NCI-H460 (cell line): ENCODE data around the gene TRMT44. TPM values are rescaled to one million over a fixed set of nuclear protein-coding genes. Genes with fewer than 3 reads are reported as not detected.
A peak's percentile ranks its signal among the peaks of the same experiment; 100 is the strongest.

ENCODE experiments used
- DNase-seq: peaks from one replicate; pipeline ENCODE4 v3.0.0-alpha.2; 2016; ENCODE audit warnings: low read depth; ENCODE audit errors: extremely low read depth
- total RNA-seq: library from RNA; depleted of rRNA; stranded (reverse); fragments of >200 nt; shearing (Covaris generic); gene quantifications from 2 replicates; pipeline ENCODE4 v1.2.3, GENCODE V29; 2014

The TRMT44 gene
- total RNA-seq, 1 experiment from 2014 or later, result 5.7 TPM

DNA sequence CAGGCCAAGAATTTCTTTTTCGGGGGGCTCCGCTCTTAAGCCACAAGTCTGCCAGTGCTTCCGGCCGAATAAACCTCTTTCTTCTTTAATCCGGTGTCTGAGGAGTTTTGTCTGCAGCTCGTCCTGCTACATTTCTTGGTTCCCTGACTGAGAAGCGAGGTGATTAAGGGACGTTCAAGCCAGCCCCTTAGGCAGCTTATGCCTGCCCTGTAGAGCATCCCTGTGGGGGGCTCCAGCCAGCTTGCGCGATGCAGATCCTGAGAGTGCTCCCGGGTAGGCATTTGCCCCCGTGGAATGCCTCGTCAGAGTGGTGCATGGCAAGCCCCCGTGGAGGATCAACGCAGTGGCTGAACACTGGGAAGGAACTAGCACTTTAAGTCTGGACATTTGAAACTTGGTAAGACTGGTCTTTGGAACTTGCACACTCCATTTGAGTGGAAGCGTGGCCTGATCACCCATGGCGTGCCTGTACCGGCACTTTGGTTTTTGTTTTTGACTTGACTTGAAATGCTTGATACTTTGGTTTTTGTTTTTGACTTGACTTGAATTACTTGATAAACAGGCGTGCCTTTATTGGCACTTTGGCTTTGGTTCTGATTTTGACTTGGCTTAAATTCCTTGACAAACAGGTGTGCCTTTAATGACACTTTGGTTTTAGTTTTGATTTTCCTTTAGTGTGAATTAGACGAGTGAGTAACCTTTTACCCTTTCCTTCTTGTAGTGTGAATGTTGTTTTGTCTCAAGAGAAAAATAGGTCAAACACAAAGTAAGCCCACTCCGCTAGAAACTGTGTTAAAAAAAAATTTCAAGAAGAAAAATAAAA is 6.1 kb upstream of the TRMT44 start:
- no peak for DNase-seq

GRCh38 chr4:8435656-8436121 is 4.9 kb upstream of the TRMT44 start:
- DNase-seq, result no peak

DNA sequence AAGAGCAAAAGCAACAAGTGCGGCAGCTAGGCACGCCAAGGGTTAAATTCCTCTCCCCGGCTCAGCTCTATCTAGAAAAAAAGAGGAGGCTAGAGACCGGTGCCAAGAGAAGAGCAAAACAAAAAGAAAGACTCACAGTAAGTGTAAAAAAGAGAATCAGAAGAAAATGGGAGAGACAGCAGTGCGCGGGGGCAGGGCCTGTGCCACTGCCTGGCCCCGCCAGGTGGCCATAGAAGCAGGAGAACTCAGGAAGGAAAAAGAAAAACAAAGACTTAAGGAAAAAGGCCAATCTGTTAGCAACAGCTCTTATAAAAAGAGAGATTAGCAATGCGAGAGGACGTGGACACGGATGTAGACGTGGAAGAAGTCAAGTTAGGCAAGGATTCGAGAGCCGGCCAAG is 3.3 kb upstream of the TRMT44 start:
- no peak for DNase-seq

DNA sequence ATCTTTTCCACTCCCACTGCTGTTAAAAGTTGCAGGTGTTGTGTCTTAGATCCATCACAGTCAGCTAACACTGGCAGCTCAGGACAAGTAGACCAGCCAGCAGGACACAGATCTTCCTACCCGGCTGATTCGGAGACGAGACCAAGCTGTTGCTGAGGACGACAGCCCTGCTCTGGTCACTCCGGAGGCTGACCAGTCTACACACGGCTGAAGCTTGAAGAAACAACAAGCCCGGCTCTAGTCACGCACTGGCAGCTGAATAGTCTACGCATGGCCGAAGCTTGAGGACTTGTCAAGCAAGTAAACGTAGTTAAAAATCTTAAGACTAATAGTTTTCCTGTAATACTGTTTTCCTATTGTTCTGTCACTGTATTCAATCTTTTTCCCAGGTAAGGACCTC is 1.8 kb upstream of the TRMT44 start:
- DNase-seq, result no peak

DNA sequence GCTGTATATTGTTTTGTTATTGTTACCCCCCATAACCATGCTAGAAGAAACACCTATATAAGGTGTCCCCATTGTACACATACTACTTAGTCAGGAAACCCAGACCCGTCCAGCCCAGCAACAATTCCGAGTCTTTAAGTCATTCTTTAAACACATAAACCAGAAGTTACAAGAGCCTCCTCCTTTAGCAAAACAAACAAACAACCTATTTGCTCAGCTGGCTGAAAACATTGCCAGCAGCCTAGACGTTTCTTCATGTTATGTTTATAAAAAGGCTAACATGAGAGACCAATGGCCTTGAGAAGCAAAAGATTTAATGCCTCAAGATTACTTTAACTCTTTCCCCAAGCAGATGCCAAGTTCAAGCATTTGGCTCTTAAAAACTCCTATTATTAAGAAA is 1.4 kb upstream of the TRMT44 start:
- no peak for DNase-seq

DNA sequence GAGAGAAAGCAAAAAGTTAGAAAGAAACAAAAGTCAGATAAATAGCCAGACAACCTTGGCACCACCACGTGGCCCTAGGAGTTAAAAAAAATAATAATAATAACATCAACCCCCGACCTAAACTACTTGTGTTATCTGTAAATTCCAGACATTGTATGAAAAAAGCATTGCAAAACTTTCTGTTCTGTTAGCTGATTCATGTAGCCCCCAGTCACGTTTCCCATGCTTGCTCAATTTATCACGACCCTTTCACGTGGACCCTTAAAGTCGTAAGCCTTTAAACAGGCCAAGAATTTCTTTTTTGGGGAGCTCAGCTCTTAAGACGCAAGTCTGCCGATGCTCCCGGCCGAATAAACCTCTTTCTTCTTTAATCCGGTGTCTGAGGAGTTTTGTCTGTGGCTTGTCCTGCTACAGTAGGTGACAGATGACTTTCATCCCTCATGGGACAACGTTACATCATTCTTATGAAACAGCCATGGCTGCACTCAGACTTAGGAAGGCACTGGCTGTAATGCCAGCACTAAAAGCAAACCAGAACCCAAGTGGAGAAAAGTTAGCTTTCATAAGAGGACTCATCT is 574 bp upstream of the TRMT44 start:
- peak; percentile 21 for DNase-seq

DNA sequence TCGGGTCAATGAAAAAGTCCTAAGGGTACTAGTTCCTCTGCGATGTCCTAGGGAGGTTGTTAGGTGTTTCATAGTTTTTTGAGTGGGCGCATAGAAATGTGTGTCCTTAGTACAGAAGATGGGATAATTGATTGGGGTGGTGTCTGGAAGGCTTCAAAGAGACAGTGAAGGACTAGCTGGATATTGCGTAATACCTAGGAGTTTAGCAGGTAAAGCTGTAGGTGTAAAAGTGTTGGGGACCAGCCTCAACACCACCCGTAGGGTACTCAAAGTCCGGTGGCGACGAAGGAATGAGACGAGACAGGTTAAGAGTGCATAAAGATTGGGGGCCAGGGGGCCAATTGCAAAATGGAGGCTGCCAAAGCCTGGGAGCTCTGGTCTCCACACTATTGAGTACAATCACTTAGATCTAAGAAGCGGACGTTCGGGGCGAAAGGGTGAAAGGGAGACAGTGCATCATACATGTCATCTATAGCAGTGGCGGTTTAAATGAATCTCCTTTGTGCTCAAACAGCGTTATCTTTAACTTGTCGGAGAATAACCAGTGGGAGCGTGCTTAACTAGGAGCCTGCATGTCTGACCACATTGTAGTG is 1.0 kb downstream of the TRMT44 start:
- DNase-seq, result no peak

GRCh38 chr4:8442596-8443358 is 2.2 kb downstream of the TRMT44 start:
- DNase-seq, result no peak

- no peak for DNase-seq
Observed at GRCh38 chr4:8443801-8444200, 3.2 kb downstream of the TRMT44 start.

- no peak for DNase-seq
Observed at GRCh38 chr4:8446122-8446521, 5.5 kb downstream of the TRMT44 start.

GRCh38 chr4:8451440-8452182 is 11.0 kb downstream of the TRMT44 start:
- no peak for DNase-seq

DNA sequence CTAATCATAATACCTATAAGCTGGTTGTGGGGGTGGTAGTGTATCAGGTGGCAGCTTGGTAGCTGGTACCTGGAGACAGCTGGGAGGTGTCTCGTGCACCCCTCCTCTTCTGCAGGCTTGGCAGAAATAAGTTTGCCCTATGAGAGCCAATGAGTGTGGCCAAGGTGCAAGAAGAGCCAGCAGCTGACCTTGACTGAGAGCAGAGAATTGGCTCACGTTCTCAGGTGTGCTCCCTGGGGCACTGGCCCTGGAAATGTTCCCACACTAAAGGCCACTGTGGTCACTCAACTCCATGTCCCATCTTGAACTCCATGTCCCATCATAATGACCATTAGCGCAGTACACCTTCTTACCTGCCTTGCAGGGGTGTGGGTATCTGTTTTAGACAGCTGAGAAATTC is 13.4 kb downstream of the TRMT44 start:
- DNase-seq, result no peak

GRCh38 chr4:8457646-8458252 is 17.2 kb downstream of the TRMT44 start:
- DNase-seq, result no peak

DNA sequence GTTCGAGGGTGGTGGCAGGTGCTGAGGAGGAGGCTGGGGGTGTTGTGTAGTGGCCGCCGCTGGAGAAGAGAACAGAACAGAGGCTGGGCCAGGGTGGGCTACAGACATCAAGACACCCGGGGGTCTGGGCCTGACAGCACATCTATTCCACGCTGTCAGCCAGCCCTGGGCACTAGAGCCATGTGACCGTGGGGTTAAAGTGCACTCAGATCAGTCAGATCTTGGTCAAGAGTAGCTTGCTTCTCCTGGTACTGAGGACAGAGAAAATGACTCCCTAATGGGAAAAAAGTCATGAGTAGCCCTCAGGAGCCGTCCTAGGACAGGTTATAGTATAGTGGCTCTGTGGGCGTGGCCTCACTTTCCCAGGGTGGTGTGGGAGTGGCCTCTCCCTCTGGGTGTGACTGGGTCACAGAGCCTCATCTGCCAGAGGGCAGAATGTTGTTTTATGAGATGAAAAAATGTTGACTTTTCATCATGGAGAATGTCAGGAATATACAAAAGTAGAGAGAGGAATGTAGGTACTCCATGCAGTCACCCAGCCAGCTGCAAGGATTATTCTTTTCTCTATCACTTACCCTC is 19.4 kb downstream of the TRMT44 start:
- no peak for DNase-seq

- DNase-seq, result no peak
Observed at GRCh38 chr4:8461086-8461485, 20.5 kb downstream of the TRMT44 start.

DNA sequence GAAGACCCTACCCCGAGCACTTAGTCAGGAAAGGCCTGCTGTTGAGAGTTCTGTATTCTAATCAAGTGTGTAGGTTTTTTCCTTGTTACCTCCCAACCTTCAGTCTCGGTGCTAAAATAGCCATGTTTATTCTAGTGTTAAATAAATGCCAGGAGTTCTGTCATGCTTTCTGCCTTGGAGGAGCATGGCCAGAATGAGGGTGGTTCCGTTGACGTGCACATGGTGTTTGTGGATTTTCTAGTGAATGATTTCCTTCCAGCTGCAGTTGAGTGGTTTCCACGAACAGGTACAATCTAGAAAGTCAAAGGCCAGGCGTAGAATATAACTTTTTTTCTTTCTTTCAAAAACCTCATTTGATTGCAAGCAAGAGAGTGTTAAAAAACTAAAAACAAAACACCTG is 21.0 kb downstream of the TRMT44 start:
- DNase-seq, result no peak

- no peak for DNase-seq
Observed at GRCh38 chr4:8463811-8464210, 23.2 kb downstream of the TRMT44 start.

GRCh38 chr4:8464381-8464780 is 23.8 kb downstream of the TRMT44 start:
- DNase-seq, result no peak
